Measurements from ENCODE around the gene DMRTA1.
"Not testable (repeated sequence)": the region's sequence is repeated elsewhere in the genome, so short reads cannot be mapped to it uniquely, and the experiment has no call there.

The DMRTA1 gene

DNA sequence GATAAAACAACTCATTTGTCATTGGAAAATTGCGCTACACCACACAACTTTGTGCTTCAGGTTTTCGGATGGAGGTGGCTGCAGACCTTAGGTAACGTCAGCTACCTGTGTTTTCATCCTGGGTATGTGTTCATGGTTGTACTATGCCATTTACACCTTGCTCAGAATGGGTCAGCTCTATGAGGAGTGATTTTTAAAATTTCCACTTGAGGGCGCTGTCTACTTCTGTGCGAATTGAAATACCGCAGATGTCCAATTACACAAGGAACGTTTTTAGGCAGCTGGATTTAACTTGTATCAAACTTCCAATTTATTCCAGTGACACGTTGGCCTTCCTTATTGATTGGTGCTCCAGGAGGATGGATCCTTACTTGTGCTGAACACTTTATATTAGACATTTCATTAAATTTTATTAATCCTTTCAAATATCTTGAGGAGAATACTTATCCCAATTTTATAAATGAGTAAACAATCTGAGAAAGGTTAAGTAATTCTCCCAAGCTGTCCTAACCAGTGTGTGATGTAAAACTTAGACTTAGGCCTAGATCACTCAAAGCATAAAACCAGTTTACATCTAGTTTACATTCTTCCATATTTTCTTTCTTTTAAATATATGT lies 23.4 kb downstream of the DMRTA1 start:
- DNase-seq: peak; percentile 70

DNA sequence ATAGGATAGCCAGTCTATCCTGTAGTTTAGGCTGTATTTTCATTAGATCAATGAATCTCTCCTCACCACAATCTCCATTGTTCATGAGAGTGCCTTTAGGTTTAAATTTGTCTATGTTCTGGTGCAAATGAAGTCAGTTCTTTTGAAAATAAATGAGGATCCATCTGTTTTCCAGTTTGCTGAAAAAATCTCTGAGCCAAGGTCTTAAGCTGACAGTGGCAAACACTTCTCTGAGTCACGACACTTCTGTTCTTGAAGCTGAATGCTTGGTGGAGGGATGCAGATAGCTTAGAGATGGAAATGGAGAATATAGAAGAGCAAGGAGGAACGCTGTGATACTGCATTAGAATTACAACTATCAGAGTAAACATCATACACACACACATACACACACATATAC lies 34.9 kb downstream of the DMRTA1 start:
- no peak for DNase-seq

DNA sequence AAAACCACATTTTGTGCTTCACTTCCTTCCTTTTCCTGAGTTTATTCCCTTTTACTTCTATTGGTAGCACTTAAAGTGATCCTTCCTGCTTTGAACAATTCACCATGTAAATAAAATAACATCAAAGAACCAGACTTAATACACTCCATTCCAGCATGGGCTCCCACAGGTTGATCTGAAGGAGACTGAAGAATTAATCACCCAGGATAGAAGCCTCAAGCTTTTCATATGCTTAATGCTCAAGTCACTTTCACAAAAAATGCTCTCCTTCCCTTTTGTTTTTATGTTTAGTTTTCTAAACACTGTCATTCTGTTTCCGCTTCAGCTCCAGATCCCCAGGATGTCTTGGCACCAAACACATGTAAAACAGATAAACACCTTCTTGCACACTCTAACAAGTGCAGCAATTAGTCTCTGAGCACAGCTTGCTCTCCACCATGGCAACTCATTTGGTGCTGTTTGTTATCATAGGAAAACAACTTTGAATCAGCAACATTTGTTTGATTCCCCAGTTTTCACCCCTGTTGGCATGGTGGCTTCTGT lies 37.0 kb downstream of the DMRTA1 start:
- no peak for DNase-seq

DNA sequence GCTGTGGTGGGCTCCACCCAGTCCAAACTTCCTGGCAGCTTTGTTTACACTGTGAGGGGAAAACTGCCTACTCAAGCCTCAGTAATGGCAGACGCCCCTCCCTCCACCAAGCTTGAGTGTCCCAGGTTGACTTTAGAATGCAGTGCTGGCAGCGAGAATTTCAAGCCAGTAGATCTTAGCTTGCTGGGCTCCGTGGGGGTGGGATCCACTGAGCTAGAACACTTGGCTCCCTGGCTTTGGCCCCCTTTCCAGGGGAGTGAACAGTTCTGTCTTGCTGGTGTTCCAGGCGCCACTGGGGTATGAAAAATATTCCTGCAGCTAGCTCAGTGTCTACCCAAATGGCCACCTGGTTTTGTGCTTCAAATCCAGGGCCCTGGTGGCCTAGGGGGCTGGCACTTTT lies 49.6 kb downstream of the DMRTA1 start:
- DNase-seq: not testable (repeated sequence)

Data from hematopoietic multipotent progenitor cell treated with erythropoietin and hydrocortisone succinate and interleukin-3 and kit ligand, for 6 days (in vitro differentiated cells).